ENCODE results near the gene RTP2. TPM values are rescaled to one million over a fixed set of nuclear protein-coding genes. Genes with fewer than 3 reads are reported as not detected.

Gene RTP2
- total RNA-seq, 2 experiments from 2014 or later: not detected

DNA sequence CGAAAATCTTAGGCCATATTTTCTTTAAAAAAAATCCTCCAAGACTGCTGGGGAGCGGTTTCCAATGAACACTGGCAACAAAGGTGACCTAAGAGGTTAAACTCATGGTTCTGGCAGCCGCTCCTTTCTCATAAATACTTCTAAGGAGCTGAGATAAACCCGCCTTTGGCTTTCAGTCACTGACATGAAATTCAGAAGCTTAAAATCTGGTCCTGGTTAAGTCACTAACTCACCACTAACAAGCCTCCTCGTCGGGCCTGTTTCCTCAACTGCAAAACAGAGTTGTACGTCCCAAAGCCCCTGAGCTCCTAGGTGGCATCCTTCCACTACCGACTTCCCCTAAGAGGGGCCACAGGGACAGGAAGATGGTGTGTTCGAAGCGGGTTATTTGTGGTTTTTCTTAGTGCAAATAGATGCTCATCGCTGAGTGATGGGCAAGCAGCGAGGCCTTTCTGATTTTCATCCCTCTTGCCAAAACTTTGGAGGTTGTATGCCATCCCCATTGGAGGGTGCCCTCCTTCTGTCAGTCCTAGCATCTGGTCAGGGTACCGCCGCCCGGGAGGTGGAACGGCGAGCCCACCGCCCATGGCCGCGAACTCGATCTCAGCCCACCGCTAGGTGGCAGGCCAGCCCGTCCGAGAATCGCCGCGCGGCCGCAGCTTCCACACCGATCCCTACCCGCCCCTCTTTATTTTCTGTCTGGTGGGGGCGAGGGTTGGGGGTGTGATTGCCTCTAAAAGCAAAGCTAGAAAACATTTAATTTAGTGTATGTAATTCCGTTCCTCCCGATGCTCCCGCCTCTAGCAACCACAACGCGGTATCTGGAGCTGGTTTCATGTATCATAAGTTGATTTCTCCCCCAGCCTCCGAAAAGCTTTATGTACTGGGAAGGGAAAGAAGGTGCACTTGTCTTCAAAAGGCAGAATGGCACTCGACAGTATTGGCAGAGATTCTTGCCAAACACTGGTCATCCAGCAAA is 38.4 kb upstream of the RTP2 start:
- CTCF ChIA-PET: interaction anchor here (0.6 to 5.6 kb wide), 69 partner anchors 13 to 1408 kb away, joined by 3 to 96 read pairs (median 4); partner anchors contain the start of gene LPP

DNA sequence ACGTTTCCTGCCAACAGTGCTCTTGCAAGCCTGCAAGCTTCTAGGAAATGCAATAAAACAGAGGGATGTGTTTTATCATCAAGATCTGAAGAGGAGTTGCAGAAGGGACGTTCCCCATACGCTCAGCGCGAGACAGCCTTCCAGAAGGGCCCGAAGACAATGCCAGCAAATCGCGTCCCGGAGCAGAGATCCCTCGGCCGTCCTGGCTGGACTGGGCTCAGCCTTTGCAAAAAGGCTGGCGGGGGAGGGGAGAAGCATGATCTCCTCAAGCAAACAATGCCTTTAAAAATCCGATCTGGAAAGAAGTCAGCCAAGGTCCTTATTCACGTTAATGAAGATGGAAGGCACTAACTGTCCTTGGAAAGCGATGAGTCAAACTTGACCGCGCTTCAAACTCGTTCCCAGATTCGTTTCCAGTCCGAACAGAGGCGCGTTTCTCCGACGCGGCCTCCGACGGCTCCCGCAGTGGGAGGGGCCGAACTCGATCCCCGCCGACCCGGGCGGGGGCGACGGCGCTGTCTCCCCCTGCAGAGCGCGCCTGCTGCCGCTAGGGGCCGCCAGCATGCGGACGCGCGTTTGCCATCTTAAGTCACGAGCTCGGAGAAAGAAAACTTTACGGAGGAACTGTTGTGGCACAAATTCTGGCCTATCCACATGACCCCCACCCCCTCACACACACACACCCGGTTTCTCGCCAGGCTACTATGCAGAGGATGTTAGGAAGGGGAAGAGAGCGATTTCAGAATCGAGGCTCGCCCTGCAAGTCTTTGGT is 37.4 kb upstream of the RTP2 start:
- CTCF ChIA-PET: interaction anchor here (0.6 to 5.6 kb wide), 77 partner anchors 8 to 1409 kb away, joined by 3 to 96 read pairs (median 4); partner anchors contain the start of gene LPP
- POLR2A ChIA-PET: interaction anchor here (0.6 to 1.6 kb wide), 8 partner anchors 61 to 1299 kb away, joined by 3 to 5 read pairs (median 4); no protein-coding TSS in a partner anchor

More for the DNA sequence above, 38.4 kb upstream of the RTP2 start:
- POLR2A ChIA-PET: interaction anchor here (0.6 to 1.6 kb wide), 9 partner anchors 60 to 1298 kb away, joined by 3 to 5 read pairs (median 4); no protein-coding TSS in a partner anchor

DNA sequence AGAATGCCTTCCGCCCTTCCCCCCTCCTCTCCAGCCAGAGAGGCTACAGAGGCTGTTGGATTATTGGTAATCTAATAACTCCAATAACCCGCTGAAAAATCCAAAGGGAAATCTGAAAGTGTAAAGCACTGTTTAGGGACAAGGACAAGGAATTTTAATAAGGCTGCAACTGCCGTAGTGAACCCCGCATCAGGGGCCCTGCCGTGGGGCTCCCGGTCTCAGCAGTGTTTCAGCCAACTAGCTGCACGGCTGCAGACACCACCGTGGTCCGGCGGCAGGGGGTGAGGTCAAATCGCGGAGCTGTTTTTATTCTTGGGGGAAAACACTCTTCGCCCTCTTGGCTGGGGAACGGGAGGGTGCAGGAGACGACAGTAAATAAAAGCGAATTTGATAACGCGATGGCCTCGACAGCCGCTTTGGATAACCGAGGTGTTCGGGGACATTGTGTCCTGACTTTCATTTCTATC is 36.8 kb upstream of the RTP2 start:
- POLR2A ChIA-PET: interaction anchor here (1.5 kb wide), 1 partner anchor 61 kb away, joined by 5 read pairs; no protein-coding TSS in a partner anchor
- CTCF ChIA-PET: interaction anchor here (0.7 to 5.6 kb wide), 34 partner anchors 9 to 1404 kb away, joined by 3 to 96 read pairs (median 3); partner anchors contain the start of gene LPP

DNA sequence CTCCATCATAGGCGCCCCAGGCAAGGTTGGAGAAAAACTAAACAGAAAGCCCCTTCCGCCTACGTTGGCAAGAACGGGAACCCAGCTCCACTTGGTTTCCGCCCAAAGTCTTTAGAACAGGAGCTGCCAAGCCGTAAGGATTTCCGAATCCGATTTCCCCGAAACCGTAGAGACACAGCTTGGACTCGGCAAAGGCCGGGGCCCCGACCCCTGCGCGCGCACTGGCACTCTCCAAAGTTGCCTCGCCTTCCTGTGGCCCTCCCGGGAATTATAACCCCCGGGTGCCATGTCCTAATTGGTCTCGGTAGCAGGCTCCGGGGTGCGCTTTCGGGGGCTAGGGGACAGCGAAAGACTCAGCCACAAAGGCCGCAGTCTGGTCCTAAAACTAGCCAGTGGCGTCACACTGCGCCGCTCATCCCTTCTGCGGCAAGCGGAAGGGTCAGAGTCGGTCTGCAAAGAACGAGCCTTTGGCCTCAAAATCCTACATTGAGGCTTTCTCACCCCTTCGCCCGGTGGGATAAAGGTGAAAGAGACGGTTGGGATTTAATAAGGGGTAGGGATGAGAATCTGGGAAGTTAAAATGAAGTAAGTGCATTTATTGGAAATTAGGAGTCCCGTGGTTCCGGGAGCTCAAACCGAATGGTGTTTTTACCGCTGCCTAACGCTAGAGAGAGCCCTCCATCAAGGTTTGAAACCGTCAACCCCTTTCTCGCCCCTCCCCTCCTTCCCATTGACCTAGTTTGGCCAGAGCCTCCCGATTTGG is 36.2 kb upstream of the RTP2 start:
- POLR2A ChIA-PET: interaction anchor here (0.6 kb wide), 1 partner anchor 452 kb away, joined by 4 read pairs; no protein-coding TSS in a partner anchor
- CTCF ChIA-PET: interaction anchor here (0.6 to 5.6 kb wide), 31 partner anchors 9 to 1405 kb away, joined by 3 to 96 read pairs (median 3); partner anchors contain the start of gene LPP

DNA sequence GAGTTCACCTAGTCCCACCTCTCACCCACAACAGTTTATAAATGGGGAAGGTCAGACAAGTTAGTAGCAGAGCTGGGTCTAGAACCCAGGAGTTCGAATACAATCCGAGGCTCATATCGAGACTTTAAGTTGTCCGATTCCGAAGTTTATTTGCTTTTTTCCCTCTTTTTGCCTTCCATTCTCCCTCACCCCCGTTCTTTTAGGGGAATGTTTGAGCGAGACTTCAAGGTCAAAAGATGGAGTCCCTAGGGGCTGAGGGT is 35.6 kb upstream of the RTP2 start:
- ChIA-PET POLR2A (interaction anchor here (0.6 kb wide), 1 partner anchor 452 kb away, joined by 4 read pairs; no protein-coding TSS in a partner anchor), CTCF (interaction anchor here (0.6 to 5.6 kb wide), 14 partner anchors 10 to 1405 kb away, joined by 3 to 96 read pairs (median 6); no protein-coding TSS in a partner anchor)

DNA sequence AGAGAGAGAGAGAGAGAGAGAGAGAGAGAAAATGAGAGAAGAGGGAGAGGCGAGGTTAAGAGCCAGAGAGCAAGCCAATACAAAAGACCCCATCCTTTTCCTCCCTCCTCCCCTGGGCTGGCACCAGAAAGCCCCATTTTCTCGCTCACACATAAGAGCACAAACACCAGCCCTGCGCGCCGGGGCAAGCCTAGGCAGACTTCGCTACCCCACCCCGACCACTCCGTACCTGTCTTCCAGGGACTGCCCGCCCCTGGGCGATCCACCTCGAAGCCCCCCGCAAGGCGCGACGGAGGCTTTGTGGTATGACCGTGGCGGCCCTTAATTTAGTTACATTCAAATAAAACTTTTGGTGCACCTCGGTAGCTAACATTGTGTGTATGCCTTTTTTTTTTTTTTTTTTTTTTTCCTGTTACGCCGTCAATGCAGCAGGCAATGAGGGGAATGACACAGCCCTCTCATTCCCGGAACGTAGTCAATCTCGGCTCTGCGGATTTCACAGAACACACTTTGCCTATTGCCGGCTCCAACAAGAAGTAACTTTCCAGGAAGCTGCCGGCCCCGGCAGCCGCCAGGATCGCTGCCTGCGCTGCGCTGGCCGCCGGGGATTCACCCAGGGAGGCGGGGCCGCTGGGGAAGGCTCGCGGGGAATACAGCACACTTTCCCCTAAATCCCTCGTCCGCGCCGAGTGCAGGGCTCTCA is 35.2 kb upstream of the RTP2 start:
- CTCF ChIA-PET: interaction anchor here (0.6 to 5.6 kb wide), 10 partner anchors 31 to 1406 kb away, joined by 3 to 96 read pairs (median 4); no protein-coding TSS in a partner anchor
- POLR2A ChIA-PET: interaction anchor here (0.6 kb wide), 3 partner anchors 453 to 770 kb away, joined by 4 to 5 read pairs (median 4); no protein-coding TSS in a partner anchor

DNA sequence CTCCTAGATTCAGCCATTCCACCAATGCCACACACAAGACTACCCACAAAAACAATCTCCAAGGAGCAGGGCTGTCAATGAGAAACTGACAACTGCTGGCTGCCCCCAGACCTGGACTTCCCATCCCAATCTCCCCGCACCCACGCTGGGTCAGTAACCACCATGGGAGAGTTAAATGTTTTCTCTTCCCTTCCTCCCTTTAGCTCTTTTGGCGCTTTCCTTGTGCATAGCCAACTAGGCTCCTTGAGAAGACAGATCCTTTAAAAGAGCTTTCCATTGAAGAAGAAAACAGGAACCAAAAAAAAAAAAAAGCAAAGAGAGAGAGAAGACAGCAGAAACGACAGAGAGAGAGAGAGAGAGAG is 34.6 kb upstream of the RTP2 start:
- ChIA-PET POLR2A (interaction anchor here (0.6 kb wide), 2 partner anchors 561 to 770 kb away, joined by 4 to 5 read pairs; no protein-coding TSS in a partner anchor), CTCF (interaction anchor here (0.6 to 5.6 kb wide), 5 partner anchors 31 to 1395 kb away, joined by 3 to 96 read pairs (median 3); no protein-coding TSS in a partner anchor)

DNA sequence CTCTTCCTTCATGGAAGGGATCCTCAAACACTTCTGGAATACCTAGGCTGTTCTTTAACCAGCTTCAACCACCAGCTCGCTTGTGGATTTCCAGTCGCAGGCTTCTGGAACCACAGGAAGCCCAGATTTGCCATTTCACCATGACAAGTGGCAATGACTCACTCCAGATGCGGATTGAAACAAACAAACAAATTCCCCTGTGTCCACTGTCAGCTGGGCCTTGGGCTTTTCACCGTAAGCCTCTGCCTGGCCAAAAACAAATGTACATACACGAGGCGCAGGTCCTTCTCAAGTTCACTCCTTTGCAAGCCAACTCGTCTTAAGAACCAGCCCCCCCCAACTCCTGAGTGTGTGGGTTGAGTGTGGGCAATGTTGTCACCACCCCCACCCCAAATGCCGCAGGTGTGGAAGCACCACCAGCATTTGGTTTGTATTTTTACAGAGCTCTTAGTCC is 34.1 kb upstream of the RTP2 start:
- ChIA-PET CTCF (interaction anchor here (0.6 to 5.6 kb wide), 4 partner anchors 166 to 1396 kb away, joined by 3 to 96 read pairs (median 6); no protein-coding TSS in a partner anchor), POLR2A (interaction anchor here (0.6 kb wide), 1 partner anchor 771 kb away, joined by 4 read pairs; no protein-coding TSS in a partner anchor)

DNA sequence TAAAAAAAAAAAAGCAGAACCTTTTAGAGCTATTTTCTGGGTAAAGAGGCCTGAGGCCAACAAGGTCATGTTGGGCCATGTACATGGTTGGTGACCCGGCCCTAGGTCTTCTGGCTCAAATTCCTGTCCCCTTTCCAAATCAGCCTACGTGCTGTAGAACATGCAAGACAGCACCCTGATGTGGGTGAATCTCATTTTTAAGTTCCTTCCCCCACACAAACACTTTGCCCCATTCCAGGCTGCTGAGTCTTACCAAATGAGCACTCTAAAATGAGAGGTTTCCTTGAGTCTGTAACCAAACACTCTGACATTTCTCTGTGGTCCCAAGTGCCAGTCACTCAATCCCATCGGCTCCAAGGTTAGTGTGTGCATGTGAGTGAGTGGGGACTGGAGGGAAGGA is 33.5 kb upstream of the RTP2 start:
- ChIA-PET POLR2A (no interaction called here), CTCF (interaction anchor here (5.6 kb wide), 1 partner anchor 1218 kb away, joined by 96 read pairs; no protein-coding TSS in a partner anchor)

DNA sequence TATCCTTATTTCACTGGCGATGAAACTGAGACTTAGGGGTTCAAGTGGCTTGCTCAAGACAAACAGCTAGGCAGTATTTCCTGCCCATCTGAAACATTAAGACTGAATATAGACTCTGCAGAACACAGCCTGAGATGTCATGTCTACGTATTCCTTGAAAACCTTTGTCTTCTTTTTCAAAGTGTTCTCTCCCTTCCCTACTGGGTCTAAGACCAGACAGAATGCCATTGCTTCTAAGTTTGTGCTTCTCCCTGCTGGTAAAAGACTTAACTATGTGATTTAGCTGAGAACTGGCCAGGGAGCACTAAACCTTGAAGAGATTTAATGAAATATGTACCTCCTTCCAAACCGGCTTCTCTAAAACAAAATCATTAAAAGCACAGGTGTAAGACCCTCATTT is 33.0 kb upstream of the RTP2 start:
- POLR2A ChIA-PET: no interaction called here
- CTCF ChIA-PET: no interaction called here

DNA sequence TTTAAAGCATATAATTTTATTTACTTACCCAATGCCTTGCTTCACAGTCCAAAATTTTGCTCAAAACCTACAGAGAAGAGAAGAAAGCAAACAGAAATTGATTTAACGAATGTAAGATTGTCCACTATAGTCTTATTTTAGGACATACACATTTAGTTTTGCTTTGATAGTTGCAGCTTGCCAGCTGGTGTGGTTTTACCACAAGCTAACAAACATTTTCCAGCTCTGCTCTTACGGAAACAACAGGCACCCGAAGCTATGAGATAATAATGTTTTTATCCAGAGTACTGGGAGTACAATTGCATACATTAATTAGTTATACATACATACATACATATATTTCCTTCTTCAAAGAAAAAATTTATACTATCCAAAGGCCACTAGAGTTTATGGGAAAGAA is 32.5 kb upstream of the RTP2 start:
- CTCF ChIA-PET: no interaction called here
- POLR2A ChIA-PET: no interaction called here

DNA sequence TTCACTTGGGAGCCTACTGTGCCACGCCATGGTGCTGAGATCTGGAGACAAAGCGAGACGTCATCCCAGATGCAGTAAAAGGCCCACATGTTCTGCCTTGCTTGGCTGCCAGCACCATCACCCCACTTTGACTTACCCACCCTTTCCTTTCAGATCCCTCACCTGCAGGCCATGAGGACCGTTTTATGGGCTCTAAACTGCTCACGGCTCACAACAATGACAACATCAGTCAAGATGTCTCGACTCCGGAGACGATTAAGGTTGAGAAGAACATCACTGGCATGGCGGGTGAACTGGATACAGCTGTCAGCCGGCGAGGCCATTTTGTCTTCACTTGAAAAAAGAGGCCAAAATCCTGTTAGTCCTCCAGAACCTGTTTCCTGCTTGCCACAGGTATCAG is 31.0 kb upstream of the RTP2 start:
- ChIA-PET POLR2A (no interaction called here), CTCF (no interaction called here)

DNA sequence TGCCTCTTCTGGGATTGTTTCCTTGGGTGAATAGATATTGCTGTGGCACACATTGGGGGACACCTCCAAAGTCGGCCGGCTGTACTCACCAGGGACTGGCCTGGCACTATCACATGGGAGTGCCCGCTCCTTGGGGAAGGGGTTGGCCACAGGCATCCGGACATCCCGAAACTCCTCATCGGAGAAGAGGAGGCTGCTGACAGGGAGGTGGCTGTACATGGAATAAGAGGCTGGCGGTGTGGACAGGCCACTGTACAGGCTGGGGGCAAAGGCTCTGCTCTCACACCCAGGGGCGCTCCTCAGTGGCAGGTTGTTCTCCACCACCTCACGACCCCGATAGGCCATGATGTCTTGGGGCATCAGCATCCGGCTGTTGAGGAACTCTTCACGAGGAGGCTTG is 27.2 kb upstream of the RTP2 start:
- ChIA-PET CTCF (no interaction called here), POLR2A (no interaction called here)

DNA sequence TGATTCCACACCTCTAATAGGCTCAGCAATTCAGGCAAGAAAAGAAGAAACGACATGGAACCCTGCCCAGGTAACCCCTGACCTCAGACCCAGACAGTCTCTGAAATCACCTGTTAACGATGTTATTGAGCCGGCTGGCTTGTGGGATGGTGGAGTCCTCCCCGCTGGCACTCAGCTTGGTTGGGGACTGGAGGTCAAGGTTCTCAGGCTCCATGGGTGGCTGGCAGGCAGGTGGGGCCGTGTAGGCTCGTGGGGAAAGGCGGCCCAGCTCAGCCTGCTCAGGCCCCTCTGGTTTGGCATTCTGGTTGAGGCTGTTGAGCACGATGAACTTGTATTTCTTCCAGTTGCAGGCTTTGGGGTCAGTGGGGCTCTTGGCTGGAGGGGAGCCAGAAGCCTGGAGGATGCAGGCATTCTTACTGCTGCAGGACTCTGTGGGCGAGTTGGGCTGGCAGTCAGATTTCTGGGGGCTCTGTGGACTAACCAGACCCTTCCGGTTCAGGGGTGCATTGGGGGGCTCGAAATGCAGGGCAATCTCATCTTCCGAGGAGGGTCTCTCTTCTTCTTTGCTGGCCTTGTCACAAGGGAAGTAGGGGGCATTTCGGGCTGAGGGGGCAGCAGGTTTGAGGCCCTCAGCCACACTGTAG is 26.7 kb upstream of the RTP2 start:
- CTCF ChIA-PET: interaction anchor here (2.6 kb wide), 1 partner anchor 10 kb away, joined by 10 read pairs; no protein-coding TSS in a partner anchor
- POLR2A ChIA-PET: no interaction called here

DNA sequence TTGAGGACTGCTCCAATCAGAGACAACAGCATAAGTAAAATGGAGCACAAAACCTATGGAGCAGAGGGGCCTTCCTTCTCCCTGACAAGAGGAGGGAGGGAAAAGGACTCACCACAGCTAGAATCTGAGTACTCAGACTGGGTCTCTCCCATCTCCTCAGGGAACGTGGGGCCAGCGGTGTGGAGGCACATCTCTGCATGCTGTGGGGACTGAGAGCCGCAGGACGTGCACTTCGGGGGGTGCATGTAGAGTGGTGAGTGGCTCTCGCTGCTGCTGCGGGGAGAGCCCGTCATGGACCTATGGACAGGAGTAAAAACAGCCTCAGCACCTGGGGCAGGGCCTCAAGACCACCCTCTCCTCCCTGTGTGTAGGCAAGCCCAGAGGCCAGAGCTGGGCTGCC is 25.9 kb upstream of the RTP2 start:
- CTCF ChIA-PET: interaction anchor here (2.6 kb wide), 1 partner anchor 11 kb away, joined by 10 read pairs; no protein-coding TSS in a partner anchor
- POLR2A ChIA-PET: no interaction called here

DNA sequence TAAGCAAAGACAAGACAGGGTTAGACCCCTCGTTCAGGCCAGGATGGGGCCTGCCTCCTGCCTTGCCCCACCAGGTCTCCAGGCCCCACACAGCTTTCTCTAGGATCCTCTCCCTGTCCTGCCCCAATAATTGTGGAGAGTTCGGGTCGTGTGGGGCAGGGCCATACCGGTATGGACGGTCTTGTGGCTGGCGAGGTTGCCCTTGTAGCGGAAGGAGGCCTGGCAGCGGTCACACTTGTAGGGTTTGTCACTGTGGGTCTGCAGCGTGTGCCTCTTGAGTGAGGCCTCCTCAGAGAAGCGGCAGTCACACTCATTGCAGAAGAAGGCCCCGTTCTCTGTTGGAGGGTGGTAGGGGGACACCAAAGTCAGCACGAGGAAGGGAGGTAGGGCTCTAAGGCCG is 24.2 kb upstream of the RTP2 start:
- CTCF ChIA-PET: interaction anchor here (2.6 kb wide), 1 partner anchor 13 kb away, joined by 10 read pairs; no protein-coding TSS in a partner anchor
- POLR2A ChIA-PET: no interaction called here

DNA sequence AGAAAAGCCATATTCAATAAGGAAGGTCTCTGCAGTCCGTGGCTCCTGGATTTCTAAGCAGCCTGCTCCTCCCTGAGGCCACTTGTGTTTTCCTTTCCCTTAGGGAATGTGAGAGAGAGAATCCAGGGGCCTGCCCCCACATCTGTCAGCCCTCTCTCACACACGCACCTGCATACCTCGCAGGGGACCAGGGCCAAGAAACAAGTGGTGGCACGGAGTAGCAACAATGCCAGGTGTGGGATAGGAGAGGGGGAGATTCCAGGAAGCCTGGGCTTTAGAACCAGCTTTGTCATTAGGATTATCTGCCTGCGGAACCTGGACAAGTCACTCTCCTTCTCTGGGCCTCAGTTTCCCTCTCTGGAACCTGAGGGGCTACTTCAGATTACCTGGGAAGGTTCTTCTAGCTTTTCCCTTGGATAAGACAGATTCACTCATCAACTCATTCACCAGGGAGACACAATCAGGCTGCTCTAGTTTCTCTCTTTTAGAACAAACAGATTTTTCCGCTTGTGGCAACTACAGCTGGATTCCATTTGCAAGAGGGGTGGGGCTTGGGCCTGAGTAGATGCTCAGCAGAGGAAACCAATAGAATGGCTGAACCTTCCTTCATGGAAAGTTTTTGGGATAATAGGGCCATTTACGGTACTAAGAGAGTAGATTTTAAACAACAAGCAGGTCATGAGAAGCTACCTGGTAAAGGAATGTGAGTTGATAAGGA is 23.5 kb upstream of the RTP2 start:
- CTCF ChIA-PET: no interaction called here
- POLR2A ChIA-PET: no interaction called here

Measured in activated CD8-positive, alpha-beta memory T cell treated with anti-CD3 and anti-CD28 coated beads for 36 hours (primary cell).